Smooth muscle cell (in vitro differentiated cells): ENCODE data around the gene DTD1. TPM values are rescaled to one million over a fixed set of nuclear protein-coding genes. Genes with fewer than 3 reads are reported as not detected.

ENCODE experiments used
- DNase-seq: peaks from one replicate; lab custom pipeline; 2025; ENCODE audit not compliant: unreplicated experiment; lab: John Stamatoyannopoulos, UW
- H2AFZ ChIP-seq: fragments of 200-600 bp; sonication (generic); 2 replicates; pipeline ENCODE4 v1.6.0; 2016; ENCODE audit warnings: antibody characterized with exemption, low read depth, mild to moderate bottlenecking
- H3F3A ChIP-seq: fragments of 200-600 bp; sonication (generic); 2 replicates; pipeline ENCODE4 v1.6.0; 2017; ENCODE audit warnings: antibody characterized with exemption, low read depth
- H3K27ac ChIP-seq: fragments of 200-600 bp; sonication (generic); 2 replicates; pipeline ENCODE4 v1.5.1; 2016; ENCODE audit warnings: low read depth, mild to moderate bottlenecking
- H3K27me3 ChIP-seq: fragments of 200-600 bp; sonication (generic); 2 replicates; pipeline ENCODE4 v1.6.1; 2016; ENCODE audit warnings: low read depth, mild to moderate bottlenecking
- H3K36me3 ChIP-seq: fragments of 200-600 bp; sonication (generic); 2 replicates; pipeline ENCODE4 v1.5.1; 2016; ENCODE audit warnings: low read depth
- H3K4me1 ChIP-seq: fragments of 200-600 bp; sonication (generic); 2 replicates; pipeline ENCODE4 v1.5.1; 2016; ENCODE audit warnings: low read depth
- H3K4me2 ChIP-seq: fragments of 200-600 bp; sonication (generic); 2 replicates; pipeline ENCODE4 v1.6.0; 2016; ENCODE audit warnings: mild to moderate bottlenecking
- H3K4me3 ChIP-seq: fragments of 200-600 bp; sonication (generic); 2 replicates; pipeline ENCODE4 v1.5.1; 2016; ENCODE audit warnings: mild to moderate bottlenecking
- H3K79me2 ChIP-seq: fragments of 200-600 bp; sonication (generic); 2 replicates; pipeline ENCODE4 v1.6.0; 2016; ENCODE audit warnings: low read depth, mild to moderate bottlenecking
- H3K9ac ChIP-seq: fragments of 200-600 bp; sonication (generic); 2 replicates; pipeline ENCODE4 v1.6.0; 2016; ENCODE audit warnings: low read depth
- H3K9me3 ChIP-seq: fragments of 200-600 bp; sonication (generic); replicated peaks from 2 replicates; pipeline ENCODE4 v1.5.1; 2016; ENCODE audit warnings: low read depth
- H4K20me1 ChIP-seq: fragments of 200-600 bp; sonication (generic); 2 replicates; pipeline ENCODE4 v1.6.0; 2016; ENCODE audit warnings: low read depth
- CTCF ChIP-seq: fragments of 200-600 bp; sonication (generic); IDR thresholded peaks from 2 replicates; pipeline ENCODE4 v1.5.1; 2017; ENCODE audit warnings: borderline replicate concordance, mild to moderate bottlenecking, antibody characterized with exemption; ENCODE audit not compliant: insufficient read depth, poor library complexity, severe bottlenecking
- WGBS: methylation state at CpG from one replicate; pipeline ENCODE4 v1.1.7; 2016; ENCODE audit warnings: low lambda C conversion rate; 5-methylcytosine and 5-hydroxymethylcytosine counted together
- polyA plus RNA-seq: library from polyadenylated mRNA; unstranded; fragments of >200 nt; fragmentation: Nextera tagmentation; extraction: Ambion mirVana; gene quantifications from 2 replicates; pipeline ENCODE4 v1.2.1, GENCODE V29; 2016
- total RNA-seq: library from RNA; depleted of rRNA; stranded (reverse); fragments of >200 nt; gene quantifications from 2 replicates; pipeline ENCODE4 v1.2.3, GENCODE V29; 2014

The DTD1 gene
- total and polyA plus RNA-seq, 2 experiments from 2014 or later = 23.9 to 26.9 TPM

GRCh38 chr20:18796282-18796833, 208.5 kb downstream of the DTD1 start:
- no peaks in the 10 kb centered on the region for H4K20me1 ChIP-seq
- TF ChIP-seq CTCF = no peak
- H3K9ac ChIP-seq = no peak overlapping the region
- H3K27me3 ChIP-seq = peaks cover under 1% of the 10 kb centered on the region
- H3K79me2 ChIP-seq = no peaks in the 10 kb centered on the region
- no peaks in the 10 kb centered on the region for H3K36me3 ChIP-seq
- WGBS = 96% methylated on average over 2 of the region's 2 CpGs
- no peaks in the 10 kb centered on the region for H3K9me3 ChIP-seq
- no peak overlapping the region for H2AFZ ChIP-seq
- H3K4me2 ChIP-seq = no peak overlapping the region
- H3K4me1 ChIP-seq = peaks cover 4% of the 10 kb centered on the region
- no peak overlapping the region for H3K4me3 ChIP-seq
- H3F3A ChIP-seq = no peaks in the 10 kb centered on the region
- H3K27ac ChIP-seq = no peak overlapping the region
- DNase-seq = no peak

GRCh38 chr20:18801516-18801915, 213.7 kb downstream of the DTD1 start:
- 79% methylated on average over 2 of the region's 2 CpGs for WGBS
- H3K4me3 ChIP-seq = no peak overlapping the region
- H2AFZ ChIP-seq = no peak overlapping the region
- H3F3A ChIP-seq = no peaks in the 10 kb centered on the region
- no peak for TF ChIP-seq CTCF
- no peak overlapping the region for H3K27ac ChIP-seq
- H3K4me2 ChIP-seq = no peak overlapping the region
- H3K27me3 ChIP-seq = peaks cover 2% of the 10 kb centered on the region
- no peak overlapping the region for H3K9ac ChIP-seq
- H3K36me3 ChIP-seq = no peaks in the 10 kb centered on the region
- no peaks in the 10 kb centered on the region for H3K4me1 ChIP-seq
- H3K9me3 ChIP-seq = no peaks in the 10 kb centered on the region
- no peak for DNase-seq
- no peaks in the 10 kb centered on the region for H3K79me2 ChIP-seq
- H4K20me1 ChIP-seq = no peaks in the 10 kb centered on the region

GRCh38 chr20:18802012-18802634, 214.3 kb downstream of the DTD1 start:
- Histone ChIP-seq H3K4me3 (no peak overlapping the region), H3K9me3 (no peaks in the 10 kb centered on the region), H3K4me1 (no peaks in the 10 kb centered on the region), H3K36me3 (no peaks in the 10 kb centered on the region), H4K20me1 (no peaks in the 10 kb centered on the region), H3K4me2 (no peak overlapping the region), H3K27me3 (peaks cover 2% of the 10 kb centered on the region), H3K9ac (no peak overlapping the region), H3K27ac (no peak overlapping the region), H3K79me2 (no peaks in the 10 kb centered on the region), H3F3A (no peaks in the 10 kb centered on the region), H2AFZ (no peak overlapping the region)
- DNase-seq = no peak
- 88% methylated on average over 7 of the region's 7 CpGs for whole genome bisulfite sequencing
- no peak for TF ChIP-seq CTCF

- DNase-seq = no peak
- H2AFZ ChIP-seq = no peak overlapping the region
- 66% methylated on average over 4 of the region's 4 CpGs for WGBS
These were observed 218.0 kb downstream of the DTD1 start for GRCh38 chr20:18805881-18806280.

More at GRCh38 chr20:18805881-18806280, 218.0 kb downstream of the DTD1 start:
- Histone ChIP-seq H3K4me1 (no peaks in the 10 kb centered on the region), H3K4me2 (no peak overlapping the region), H3K27me3 (peaks cover 2% of the 10 kb centered on the region), H3K36me3 (no peaks in the 10 kb centered on the region), H3K27ac (no peak overlapping the region), H3K9ac (no peak overlapping the region), H3K9me3 (no peaks in the 10 kb centered on the region), H3K79me2 (no peaks in the 10 kb centered on the region), H4K20me1 (no peaks in the 10 kb centered on the region), H3F3A (no peaks in the 10 kb centered on the region), H3K4me3 (no peak overlapping the region)
- TF ChIP-seq CTCF = no peak
